HEK293 (cell line): ENCODE data around the gene CLEC2A.

Experiments used
- CTCF ChIA-PET: fragments of 350-600 bp; formaldehyde crosslinking; extraction: SDS; loops from one replicate; lab custom pipeline; 2021; ENCODE audit warnings: antibody characterized with exemption; lab: Yijun Ruan, JAX
- POLR2A ChIA-PET: fragments of 300-600 bp; formaldehyde crosslinking; extraction: SDS; loops from one replicate; lab custom pipeline; 2020; ENCODE audit warnings: antibody characterized with exemption, inconsistent platforms; lab: Yijun Ruan, JAX
- H3K27ac ChIP-seq: fragments of 200-500 bp; sonication (Bioruptor generic); 2 replicates; pipeline ENCODE4 v1.5.1; 2014; ENCODE audit warnings: low read depth, low read length, control low read depth, inconsistent platforms; ENCODE audit errors: extremely low read depth
- H3K36me3 ChIP-seq, 2 experiments: fragments of 200-500 bp in 1 of 2; sonication (Bioruptor generic) in 1 of 2; 1 replicate in 1 of 2; 2 replicates in 1 of 2; pipeline ENCODE4 v1.5.1; 2014 to 2017; ENCODE audit warnings: inconsistent platforms in 2 of 2, low read length in 2 of 2; ENCODE audit not compliant: control insufficient read depth in 2 of 2, insufficient read depth in 1 of 2
- H3K4me1 ChIP-seq: fragments of 200-500 bp; sonication (Bioruptor generic); 2 replicates; pipeline ENCODE4 v1.5.1; 2014; ENCODE audit warnings: mild to moderate bottlenecking, low read length, inconsistent platforms; ENCODE audit not compliant: control insufficient read depth, insufficient read depth
- H3K4me3 ChIP-seq: 2 replicates; pipeline ENCODE4 v1.5.1; 2011; ENCODE audit warnings: low read depth, mild to moderate bottlenecking, control low read depth, low read length, moderate library complexity
- H3K9me3 ChIP-seq: fragments of 200-500 bp; sonication (Bioruptor generic); 2 replicates; pipeline ENCODE4 v1.5.1; 2014; ENCODE audit warnings: low read depth, low read length, inconsistent platforms; ENCODE audit not compliant: control insufficient read depth, insufficient read depth
- HOXA7 ChIP-seq: sonication (generic); formaldehyde crosslinking; IDR thresholded peaks from 2 replicates; pipeline ENCODE4 v1.8.1; 2022; ENCODE audit warnings: missing genetic modification reagents, borderline replicate concordance
- KLF10 ChIP-seq: fragments of 450-650 bp; IDR thresholded peaks from 2 replicates; pipeline ENCODE4 v1.5.1; 2018; ENCODE audit warnings: missing biosample characterization, mild to moderate bottlenecking, missing genetic modification characterization
- PRDM1 ChIP-seq: fragments of 450-650 bp; formaldehyde crosslinking; IDR thresholded peaks from 2 replicates; pipeline ENCODE4; 2016; ENCODE audit warnings: missing biosample characterization, missing genetic modification characterization
- SALL2 ChIP-seq: fragments of 450-650 bp; formaldehyde crosslinking; IDR thresholded peaks from 2 replicates; pipeline ENCODE4 v1.5.0; 2017; ENCODE audit warnings: missing biosample characterization, mild to moderate bottlenecking, missing genetic modification characterization, borderline replicate concordance
- ZNF112 ChIP-seq: fragments of 450-650 bp; formaldehyde crosslinking; IDR thresholded peaks from 2 replicates; pipeline ENCODE4 v1.5.0; 2017; ENCODE audit warnings: missing biosample characterization, missing genetic modification characterization
- ZNF146 ChIP-seq: fragments of 450-650 bp; formaldehyde crosslinking; IDR thresholded peaks from 2 replicates; pipeline ENCODE4 v1.5.1; 2016; ENCODE audit warnings: missing biosample characterization, missing genetic modification characterization
- ZNF157 ChIP-seq: fragments of 450-650 bp; formaldehyde crosslinking; IDR thresholded peaks from 2 replicates; pipeline ENCODE4 v1.5.1; 2016; ENCODE audit warnings: missing biosample characterization, missing genetic modification characterization
- ZNF19 ChIP-seq: fragments of 450-650 bp; formaldehyde crosslinking; IDR thresholded peaks from 2 replicates; pipeline ENCODE4; 2016; ENCODE audit warnings: missing biosample characterization, missing genetic modification characterization, low read depth
- ZNF221 ChIP-seq: fragments of 450-650 bp; formaldehyde crosslinking; IDR thresholded peaks from 2 replicates; pipeline ENCODE4 v1.5.1; 2017; ENCODE audit warnings: missing biosample characterization, missing genetic modification characterization, borderline replicate concordance
- ZNF423 ChIP-seq: fragments of 450-650 bp; formaldehyde crosslinking; IDR thresholded peaks from 2 replicates; pipeline ENCODE4 v1.5.1; 2016; ENCODE audit warnings: missing biosample characterization, missing genetic modification characterization
- ZNF426 ChIP-seq: fragments of 450-650 bp; formaldehyde crosslinking; IDR thresholded peaks from 2 replicates; pipeline ENCODE4 v1.5.1; 2017; ENCODE audit warnings: missing biosample characterization, missing genetic modification characterization, mild to moderate bottlenecking, inconsistent platforms, moderate library complexity
- ZNF513 ChIP-seq: fragments of 450-650 bp; IDR thresholded peaks from 2 replicates; pipeline ENCODE4 v1.5.1; 2018; ENCODE audit warnings: missing biosample characterization, missing genetic modification characterization
- ZNF571 ChIP-seq: fragments of 450-650 bp; formaldehyde crosslinking; IDR thresholded peaks from 2 replicates; pipeline ENCODE4 v1.5.0; 2017; ENCODE audit warnings: missing biosample characterization, missing genetic modification characterization
- ZNF792 ChIP-seq: fragments of 450-650 bp; formaldehyde crosslinking; IDR thresholded peaks from 2 replicates; pipeline ENCODE4 v1.5.1; 2016; ENCODE audit warnings: missing biosample characterization, missing genetic modification characterization
- ZSCAN30 ChIP-seq: fragments of 450-650 bp; IDR thresholded peaks from 2 replicates; pipeline ENCODE4 v1.5.1; 2018; ENCODE audit warnings: missing biosample characterization, mild to moderate bottlenecking, missing genetic modification characterization, moderate library complexity
- TF ChIP-seq, protein P1 (sequence below): fragments of 450-650 bp; formaldehyde crosslinking; IDR thresholded peaks from 2 replicates; pipeline ENCODE4 v1.5.1; 2016; ENCODE audit warnings: missing biosample characterization, missing genetic modification characterization
- TF ChIP-seq, protein P2 (sequence below): fragments of 450-650 bp; formaldehyde crosslinking; IDR thresholded peaks from 2 replicates; pipeline ENCODE4 v1.5.1; 2016; ENCODE audit warnings: missing biosample characterization, missing genetic modification characterization, borderline replicate concordance
- TF ChIP-seq, protein P3 (sequence below): fragments of 450-650 bp; formaldehyde crosslinking; IDR thresholded peaks from 2 replicates; pipeline ENCODE4 v1.5.1; 2016; ENCODE audit warnings: missing biosample characterization, missing genetic modification characterization
- TF ChIP-seq, protein P4 (sequence below): fragments of 450-650 bp; formaldehyde crosslinking; conservative IDR thresholded peaks from 2 replicates; pipeline ENCODE4 v1.5.1; 2016; ENCODE audit warnings: low read depth, missing biosample characterization, missing genetic modification characterization

CLEC2A gene

GRCh38 chr12:9866860-9867269, 65.3 kb downstream of the CLEC2A start:
- Histone ChIP-seq H3K36me3 (no peaks in the 10 kb centered on the region), H3K27ac (no peak overlapping the region), H3K4me3 (no peak overlapping the region), H3K4me1 (no peaks in the 10 kb centered on the region), H3K9me3 (no peaks in the 10 kb centered on the region)
- CTCF ChIA-PET, result interaction anchor here (0.6 kb wide), 1 partner anchor 53 kb away, joined by 3 read pairs; no protein-coding TSS in a partner anchor
- POLR2A ChIA-PET, result no interaction called here
- TF ChIP-seq ZNF792 (tag by site-specific recombination) (no peak), ZNF571 (tag by site-specific recombination) (no peak), ZNF426 (no peak), KLF10 (no peak), ZNF112 (tag by site-specific recombination) (no peak), ZSCAN30 (no peak), SALL2 (tag by site-specific recombination) (no peak), HOXA7 (CRISPR knock-in tag) (no peak), ZNF221 (tag by site-specific recombination) (no peak), ZNF423 (no peak), ZNF157 (tag by site-specific recombination) (no peak)
- TF ChIP-seq, protein P1, sequence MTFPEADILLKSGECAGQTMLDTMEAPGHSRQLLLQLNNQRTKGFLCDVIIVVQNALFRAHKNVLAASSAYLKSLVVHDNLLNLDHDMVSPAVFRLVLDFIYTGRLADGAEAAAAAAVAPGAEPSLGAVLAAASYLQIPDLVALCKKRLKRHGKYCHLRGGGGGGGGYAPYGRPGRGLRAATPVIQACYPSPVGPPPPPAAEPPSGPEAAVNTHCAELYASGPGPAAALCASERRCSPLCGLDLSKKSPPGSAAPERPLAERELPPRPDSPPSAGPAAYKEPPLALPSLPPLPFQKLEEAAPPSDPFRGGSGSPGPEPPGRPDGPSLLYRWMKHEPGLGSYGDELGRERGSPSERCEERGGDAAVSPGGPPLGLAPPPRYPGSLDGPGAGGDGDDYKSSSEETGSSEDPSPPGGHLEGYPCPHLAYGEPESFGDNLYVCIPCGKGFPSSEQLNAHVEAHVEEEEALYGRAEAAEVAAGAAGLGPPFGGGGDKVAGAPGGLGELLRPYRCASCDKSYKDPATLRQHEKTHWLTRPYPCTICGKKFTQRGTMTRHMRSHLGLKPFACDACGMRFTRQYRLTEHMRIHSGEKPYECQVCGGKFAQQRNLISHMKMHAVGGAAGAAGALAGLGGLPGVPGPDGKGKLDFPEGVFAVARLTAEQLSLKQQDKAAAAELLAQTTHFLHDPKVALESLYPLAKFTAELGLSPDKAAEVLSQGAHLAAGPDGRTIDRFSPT (tag by site-specific recombination), result no peak
- TF ChIP-seq, protein P2, sequence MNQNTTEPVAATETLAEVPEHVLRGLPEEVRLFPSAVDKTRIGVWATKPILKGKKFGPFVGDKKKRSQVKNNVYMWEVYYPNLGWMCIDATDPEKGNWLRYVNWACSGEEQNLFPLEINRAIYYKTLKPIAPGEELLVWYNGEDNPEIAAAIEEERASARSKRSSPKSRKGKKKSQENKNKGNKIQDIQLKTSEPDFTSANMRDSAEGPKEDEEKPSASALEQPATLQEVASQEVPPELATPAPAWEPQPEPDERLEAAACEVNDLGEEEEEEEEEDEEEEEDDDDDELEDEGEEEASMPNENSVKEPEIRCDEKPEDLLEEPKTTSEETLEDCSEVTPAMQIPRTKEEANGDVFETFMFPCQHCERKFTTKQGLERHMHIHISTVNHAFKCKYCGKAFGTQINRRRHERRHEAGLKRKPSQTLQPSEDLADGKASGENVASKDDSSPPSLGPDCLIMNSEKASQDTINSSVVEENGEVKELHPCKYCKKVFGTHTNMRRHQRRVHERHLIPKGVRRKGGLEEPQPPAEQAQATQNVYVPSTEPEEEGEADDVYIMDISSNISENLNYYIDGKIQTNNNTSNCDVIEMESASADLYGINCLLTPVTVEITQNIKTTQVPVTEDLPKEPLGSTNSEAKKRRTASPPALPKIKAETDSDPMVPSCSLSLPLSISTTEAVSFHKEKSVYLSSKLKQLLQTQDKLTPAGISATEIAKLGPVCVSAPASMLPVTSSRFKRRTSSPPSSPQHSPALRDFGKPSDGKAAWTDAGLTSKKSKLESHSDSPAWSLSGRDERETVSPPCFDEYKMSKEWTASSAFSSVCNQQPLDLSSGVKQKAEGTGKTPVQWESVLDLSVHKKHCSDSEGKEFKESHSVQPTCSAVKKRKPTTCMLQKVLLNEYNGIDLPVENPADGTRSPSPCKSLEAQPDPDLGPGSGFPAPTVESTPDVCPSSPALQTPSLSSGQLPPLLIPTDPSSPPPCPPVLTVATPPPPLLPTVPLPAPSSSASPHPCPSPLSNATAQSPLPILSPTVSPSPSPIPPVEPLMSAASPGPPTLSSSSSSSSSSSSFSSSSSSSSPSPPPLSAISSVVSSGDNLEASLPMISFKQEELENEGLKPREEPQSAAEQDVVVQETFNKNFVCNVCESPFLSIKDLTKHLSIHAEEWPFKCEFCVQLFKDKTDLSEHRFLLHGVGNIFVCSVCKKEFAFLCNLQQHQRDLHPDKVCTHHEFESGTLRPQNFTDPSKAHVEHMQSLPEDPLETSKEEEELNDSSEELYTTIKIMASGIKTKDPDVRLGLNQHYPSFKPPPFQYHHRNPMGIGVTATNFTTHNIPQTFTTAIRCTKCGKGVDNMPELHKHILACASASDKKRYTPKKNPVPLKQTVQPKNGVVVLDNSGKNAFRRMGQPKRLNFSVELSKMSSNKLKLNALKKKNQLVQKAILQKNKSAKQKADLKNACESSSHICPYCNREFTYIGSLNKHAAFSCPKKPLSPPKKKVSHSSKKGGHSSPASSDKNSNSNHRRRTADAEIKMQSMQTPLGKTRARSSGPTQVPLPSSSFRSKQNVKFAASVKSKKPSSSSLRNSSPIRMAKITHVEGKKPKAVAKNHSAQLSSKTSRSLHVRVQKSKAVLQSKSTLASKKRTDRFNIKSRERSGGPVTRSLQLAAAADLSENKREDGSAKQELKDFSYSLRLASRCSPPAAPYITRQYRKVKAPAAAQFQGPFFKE (tag by site-specific recombination), result no peak
- TF ChIP-seq, protein P3, sequence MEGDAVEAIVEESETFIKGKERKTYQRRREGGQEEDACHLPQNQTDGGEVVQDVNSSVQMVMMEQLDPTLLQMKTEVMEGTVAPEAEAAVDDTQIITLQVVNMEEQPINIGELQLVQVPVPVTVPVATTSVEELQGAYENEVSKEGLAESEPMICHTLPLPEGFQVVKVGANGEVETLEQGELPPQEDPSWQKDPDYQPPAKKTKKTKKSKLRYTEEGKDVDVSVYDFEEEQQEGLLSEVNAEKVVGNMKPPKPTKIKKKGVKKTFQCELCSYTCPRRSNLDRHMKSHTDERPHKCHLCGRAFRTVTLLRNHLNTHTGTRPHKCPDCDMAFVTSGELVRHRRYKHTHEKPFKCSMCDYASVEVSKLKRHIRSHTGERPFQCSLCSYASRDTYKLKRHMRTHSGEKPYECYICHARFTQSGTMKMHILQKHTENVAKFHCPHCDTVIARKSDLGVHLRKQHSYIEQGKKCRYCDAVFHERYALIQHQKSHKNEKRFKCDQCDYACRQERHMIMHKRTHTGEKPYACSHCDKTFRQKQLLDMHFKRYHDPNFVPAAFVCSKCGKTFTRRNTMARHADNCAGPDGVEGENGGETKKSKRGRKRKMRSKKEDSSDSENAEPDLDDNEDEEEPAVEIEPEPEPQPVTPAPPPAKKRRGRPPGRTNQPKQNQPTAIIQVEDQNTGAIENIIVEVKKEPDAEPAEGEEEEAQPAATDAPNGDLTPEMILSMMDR (tag by site-specific recombination), result no peak

DNA sequence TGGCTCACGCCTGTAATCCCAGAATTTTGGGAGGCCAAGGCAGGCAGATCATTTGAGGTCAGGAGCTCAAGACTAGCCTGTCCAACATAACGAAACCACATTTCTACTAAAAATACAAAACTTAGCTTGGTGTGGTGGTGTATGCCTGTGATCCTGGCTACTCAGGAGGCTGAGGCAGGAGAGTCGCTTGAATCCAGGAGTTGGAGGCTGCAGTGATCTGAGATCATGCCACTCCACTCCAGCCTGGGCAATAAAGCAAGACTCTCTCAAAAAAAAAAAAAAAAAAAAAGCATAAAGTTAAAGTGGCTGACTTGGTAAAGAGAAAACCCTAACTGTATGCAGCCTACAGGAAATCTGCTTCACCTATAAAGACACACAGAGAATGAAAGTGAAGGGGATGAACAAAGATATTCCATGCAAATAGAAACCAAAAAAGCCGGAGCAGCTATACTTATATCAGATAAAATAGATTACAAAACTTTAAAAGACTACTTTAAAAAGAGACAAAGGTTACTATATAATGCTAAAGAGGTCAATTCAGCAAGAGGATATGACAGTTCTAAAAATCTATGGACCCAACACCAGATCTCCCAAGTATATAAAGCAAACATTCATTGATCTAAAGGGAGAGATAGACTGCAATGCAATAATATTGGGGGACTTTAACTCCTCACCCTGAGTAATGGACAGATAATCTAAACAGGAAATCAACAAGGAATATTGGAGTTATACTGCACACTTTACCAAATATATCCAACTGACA, 67.1 kb downstream of the CLEC2A start:
- ChIA-PET POLR2A (no interaction called here), CTCF (no interaction called here)
- Histone ChIP-seq H3K4me3 (no peak overlapping the region), H3K9me3 (no peaks in the 10 kb centered on the region), H3K36me3 (no peaks in the 10 kb centered on the region), H3K27ac (no peak overlapping the region), H3K4me1 (no peaks in the 10 kb centered on the region)
- TF ChIP-seq, protein P4, sequence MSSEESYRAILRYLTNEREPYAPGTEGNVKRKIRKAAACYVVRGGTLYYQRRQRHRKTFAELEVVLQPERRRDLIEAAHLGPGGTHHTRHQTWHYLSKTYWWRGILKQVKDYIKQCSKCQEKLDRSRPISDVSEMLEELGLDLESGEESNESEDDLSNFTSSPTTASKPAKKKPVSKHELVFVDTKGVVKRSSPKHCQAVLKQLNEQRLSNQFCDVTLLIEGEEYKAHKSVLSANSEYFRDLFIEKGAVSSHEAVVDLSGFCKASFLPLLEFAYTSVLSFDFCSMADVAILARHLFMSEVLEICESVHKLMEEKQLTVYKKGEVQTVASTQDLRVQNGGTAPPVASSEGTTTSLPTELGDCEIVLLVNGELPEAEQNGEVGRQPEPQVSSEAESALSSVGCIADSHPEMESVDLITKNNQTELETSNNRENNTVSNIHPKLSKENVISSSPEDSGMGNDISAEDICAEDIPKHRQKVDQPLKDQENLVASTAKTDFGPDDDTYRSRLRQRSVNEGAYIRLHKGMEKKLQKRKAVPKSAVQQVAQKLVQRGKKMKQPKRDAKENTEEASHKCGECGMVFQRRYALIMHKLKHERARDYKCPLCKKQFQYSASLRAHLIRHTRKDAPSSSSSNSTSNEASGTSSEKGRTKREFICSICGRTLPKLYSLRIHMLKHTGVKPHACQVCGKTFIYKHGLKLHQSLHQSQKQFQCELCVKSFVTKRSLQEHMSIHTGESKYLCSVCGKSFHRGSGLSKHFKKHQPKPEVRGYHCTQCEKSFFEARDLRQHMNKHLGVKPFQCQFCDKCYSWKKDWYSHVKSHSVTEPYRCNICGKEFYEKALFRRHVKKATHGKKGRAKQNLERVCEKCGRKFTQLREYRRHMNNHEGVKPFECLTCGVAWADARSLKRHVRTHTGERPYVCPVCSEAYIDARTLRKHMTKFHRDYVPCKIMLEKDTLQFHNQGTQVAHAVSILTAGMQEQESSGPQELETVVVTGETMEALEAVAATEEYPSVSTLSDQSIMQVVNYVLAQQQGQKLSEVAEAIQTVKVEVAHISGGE, result no peak
- TF ChIP-seq PRDM1 (tag by site-specific recombination) (no peak), ZNF19 (tag by site-specific recombination) (no peak), ZNF513 (tag by site-specific recombination) (no peak), ZNF146 (no peak)
